HFFc6 (cell line): Measurements from ENCODE around the gene TADA2B. TPM values are rescaled to one million over a fixed set of nuclear protein-coding genes. Genes with fewer than 3 reads are reported as not detected.
A peak's percentile ranks its signal among the peaks of the same experiment; 100 is the strongest.

Experiments
- DNase-seq: peaks from one replicate; pipeline ENCODE4 v3.0.0-alpha.2; 2018
- H3K27ac Mint-ChIP-seq: 2 replicates; pipeline ENCODE4 v1.8.0; 2020; ENCODE audit warnings: mild to moderate bottlenecking, mixed read lengths
- H3K27me3 Mint-ChIP-seq: 2 replicates; pipeline ENCODE4 v1.8.0; 2021; ENCODE audit warnings: mild to moderate bottlenecking, moderate library complexity, mixed read lengths; ENCODE audit not compliant: insufficient read depth
- H3K36me3 Mint-ChIP-seq: 2 replicates; pipeline ENCODE4 v1.8.0; 2021; ENCODE audit warnings: low read depth, mixed read lengths
- H3K4me1 Mint-ChIP-seq: 2 replicates; pipeline ENCODE4 v1.8.0; 2020; ENCODE audit warnings: low read depth, mixed read lengths
- H3K4me3 Mint-ChIP-seq: 2 replicates; pipeline ENCODE4 v1.8.0; 2020; ENCODE audit warnings: mild to moderate bottlenecking, moderate library complexity, mixed read lengths
- H3K9me3 Mint-ChIP-seq: 2 replicates; pipeline ENCODE4 v1.8.0; 2020; ENCODE audit warnings: mild to moderate bottlenecking, mixed read lengths
- total RNA-seq, 6 experiments: library from RNA; stranded (reverse); fragmentation: NEBNext Ultra II Directional; extraction: Animal tissue kit (Norgen Biotek cat#: 25700); gene quantifications; 2 replicates in 1 of 6; 3 replicates in 5 of 6; pipeline ENCODE4 v1.2.3, GENCODE V29; 2021
- TF ChIP-seq, protein P1 (sequence below): fragments of 200-600 bp; sonication (generic); IDR thresholded peaks from 2 replicates; pipeline ENCODE4 v1.5.0; 2021; ENCODE audit warnings: antibody characterized with exemption, mild to moderate bottlenecking

TADA2B gene
- total RNA-seq, 6 experiments from 2014 or later: 15.5 to 19.9 (median 17.9) TPM

DNA sequence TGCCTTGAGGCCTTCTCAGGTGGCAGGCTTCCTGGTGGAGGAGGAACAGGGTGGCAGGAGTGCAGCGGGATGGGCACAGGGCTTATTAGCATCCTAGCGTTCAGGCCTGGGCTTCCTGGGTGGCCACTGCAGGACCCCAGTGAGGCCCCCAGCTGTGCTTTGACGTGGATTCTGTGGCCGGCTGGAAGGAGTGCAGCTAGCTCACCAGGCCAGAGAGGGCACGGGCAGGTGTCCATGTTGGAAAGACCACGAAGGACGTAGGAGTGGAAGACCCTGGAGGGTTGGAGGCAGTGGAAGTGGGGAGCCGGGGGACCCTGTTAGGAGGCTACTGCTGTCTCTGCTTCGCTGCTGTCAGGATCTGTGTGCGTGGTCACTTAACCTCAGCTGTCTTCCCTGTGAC is 13.3 kb upstream of the TADA2B start:
- peaks cover 26% of the 10 kb centered on the region; the same call in 1 of the 2 replicates for H3K36me3 Mint-ChIP-seq
- H3K4me1 Mint-ChIP-seq: peaks cover 15% of the 10 kb centered on the region
- H3K4me3 Mint-ChIP-seq: no peak overlapping the region
- TF ChIP-seq, protein P1, sequence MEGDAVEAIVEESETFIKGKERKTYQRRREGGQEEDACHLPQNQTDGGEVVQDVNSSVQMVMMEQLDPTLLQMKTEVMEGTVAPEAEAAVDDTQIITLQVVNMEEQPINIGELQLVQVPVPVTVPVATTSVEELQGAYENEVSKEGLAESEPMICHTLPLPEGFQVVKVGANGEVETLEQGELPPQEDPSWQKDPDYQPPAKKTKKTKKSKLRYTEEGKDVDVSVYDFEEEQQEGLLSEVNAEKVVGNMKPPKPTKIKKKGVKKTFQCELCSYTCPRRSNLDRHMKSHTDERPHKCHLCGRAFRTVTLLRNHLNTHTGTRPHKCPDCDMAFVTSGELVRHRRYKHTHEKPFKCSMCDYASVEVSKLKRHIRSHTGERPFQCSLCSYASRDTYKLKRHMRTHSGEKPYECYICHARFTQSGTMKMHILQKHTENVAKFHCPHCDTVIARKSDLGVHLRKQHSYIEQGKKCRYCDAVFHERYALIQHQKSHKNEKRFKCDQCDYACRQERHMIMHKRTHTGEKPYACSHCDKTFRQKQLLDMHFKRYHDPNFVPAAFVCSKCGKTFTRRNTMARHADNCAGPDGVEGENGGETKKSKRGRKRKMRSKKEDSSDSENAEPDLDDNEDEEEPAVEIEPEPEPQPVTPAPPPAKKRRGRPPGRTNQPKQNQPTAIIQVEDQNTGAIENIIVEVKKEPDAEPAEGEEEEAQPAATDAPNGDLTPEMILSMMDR: no peak
- H3K27me3 Mint-ChIP-seq: no peaks in the 10 kb centered on the region; the same call in 1 of the 2 replicates
- no peak overlapping the region for H3K27ac Mint-ChIP-seq
- H3K9me3 Mint-ChIP-seq: no peaks in the 10 kb centered on the region
- DNase-seq: no peak

DNA sequence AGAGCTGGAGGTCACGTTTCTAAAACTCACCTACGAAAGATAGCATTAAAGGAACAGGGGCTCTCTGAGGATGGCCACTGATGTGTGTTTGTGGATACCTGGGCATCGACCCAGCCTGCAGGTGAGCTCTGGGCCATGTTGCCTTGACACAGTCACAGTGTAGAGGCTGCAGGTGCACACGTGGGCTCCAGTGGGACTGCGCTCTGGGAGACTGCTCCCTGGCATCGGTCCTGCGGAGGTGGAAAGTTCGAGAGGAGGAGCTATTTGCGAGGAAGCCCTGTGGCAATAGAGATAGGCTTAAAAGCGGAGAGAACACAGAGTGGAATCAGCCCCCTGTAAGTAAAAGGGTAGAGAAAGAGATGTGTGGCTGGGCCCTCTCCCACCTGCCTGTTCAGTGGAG is 12.3 kb upstream of the TADA2B start:
- TF ChIP-seq, protein P1: no peak
- Mint-ChIP-seq H3K27ac (no peak overlapping the region), H3K27me3 (no peaks in the 10 kb centered on the region; the same call in 1 of the 2 replicates), H3K4me1 (peaks cover 21% of the 10 kb centered on the region), H3K9me3 (no peaks in the 10 kb centered on the region), H3K4me3 (no peak overlapping the region), H3K36me3 (peaks cover 26% of the 10 kb centered on the region; the same call in 1 of the 2 replicates)
- DNase-seq: no peak

DNA sequence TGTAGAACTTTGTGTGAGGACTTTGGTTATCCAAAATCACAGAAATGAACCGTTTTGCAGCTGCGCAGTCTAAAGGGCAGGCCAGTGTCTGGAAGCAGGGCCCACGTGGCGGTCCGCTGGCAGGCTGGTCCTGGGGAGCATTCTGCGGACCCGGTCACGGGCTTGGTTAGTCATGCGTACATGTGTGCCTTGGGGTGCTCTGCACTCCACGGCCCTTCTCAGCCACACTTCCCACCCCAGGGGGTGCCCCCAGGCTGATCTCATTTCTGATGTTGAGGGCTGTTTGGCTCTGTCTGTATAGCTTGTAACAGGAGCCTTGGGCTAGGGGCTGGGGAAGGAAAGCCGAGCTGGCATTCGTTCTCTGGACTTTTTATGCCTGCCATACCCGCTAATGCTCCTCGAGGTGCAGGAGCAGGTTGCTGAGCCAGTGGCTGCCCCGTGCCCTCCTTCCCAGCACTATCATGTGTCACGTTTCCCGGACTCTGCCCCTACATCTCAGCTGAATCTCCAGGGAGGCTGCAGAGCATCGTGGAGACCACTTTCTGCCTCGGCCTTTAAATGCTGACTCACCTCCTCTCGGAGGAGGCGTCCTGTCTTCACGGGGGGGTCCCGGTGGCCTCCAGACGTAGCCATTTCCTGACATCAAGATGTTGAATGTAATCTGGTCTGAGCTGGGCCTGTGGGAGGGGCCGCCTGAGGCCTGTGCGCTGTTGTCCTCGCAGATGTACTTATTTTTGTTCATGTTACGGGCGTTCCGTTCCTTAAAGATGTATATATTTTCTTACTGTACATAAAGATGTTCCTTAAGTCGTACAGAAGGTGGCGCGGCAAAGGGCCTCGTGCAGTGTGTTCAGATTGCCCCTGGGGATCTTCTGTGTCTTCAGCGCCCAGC is 11.4 kb upstream of the TADA2B start:
- no peaks in the 10 kb centered on the region for H3K9me3 Mint-ChIP-seq
- TF ChIP-seq, protein P1: no peak
- DNase-seq: no peak
- no peak overlapping the region for H3K4me3 Mint-ChIP-seq
- H3K4me1 Mint-ChIP-seq: peaks cover 31% of the 10 kb centered on the region
- H3K27ac Mint-ChIP-seq: no peak overlapping the region
- H3K27me3 Mint-ChIP-seq: no peaks in the 10 kb centered on the region; the same call in 1 of the 2 replicates
- peaks cover 19% of the 10 kb centered on the region; the same call in 1 of the 2 replicates for H3K36me3 Mint-ChIP-seq

DNA sequence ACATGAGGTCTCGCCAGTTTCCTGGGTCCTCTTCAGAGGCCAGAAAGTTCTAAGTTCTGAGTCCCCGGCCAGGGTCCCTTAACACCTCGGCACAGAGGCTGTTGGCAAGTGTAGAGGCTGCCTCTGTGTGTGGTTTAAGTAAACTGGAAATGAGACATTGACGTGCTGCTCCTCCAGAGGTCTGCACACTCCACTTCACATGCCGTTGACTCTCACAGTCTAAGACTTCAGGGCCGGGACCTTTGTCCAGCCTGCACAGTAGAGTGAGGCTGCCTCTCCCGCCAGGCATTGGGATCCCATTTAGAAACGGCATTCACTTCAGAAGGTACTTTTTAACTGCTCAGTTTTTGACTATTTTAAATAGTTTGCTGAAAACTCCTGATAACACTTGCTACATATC is 10.6 kb upstream of the TADA2B start:
- Mint-ChIP-seq H3K27ac (no peak overlapping the region), H3K4me1 (peaks cover 38% of the 10 kb centered on the region), H3K4me3 (no peak overlapping the region), H3K27me3 (no peaks in the 10 kb centered on the region; the same call in 1 of the 2 replicates), H3K9me3 (no peaks in the 10 kb centered on the region), H3K36me3 (peaks cover 19% of the 10 kb centered on the region; the same call in 1 of the 2 replicates)
- TF ChIP-seq, protein P1: no peak
- DNase-seq: no peak

DNA sequence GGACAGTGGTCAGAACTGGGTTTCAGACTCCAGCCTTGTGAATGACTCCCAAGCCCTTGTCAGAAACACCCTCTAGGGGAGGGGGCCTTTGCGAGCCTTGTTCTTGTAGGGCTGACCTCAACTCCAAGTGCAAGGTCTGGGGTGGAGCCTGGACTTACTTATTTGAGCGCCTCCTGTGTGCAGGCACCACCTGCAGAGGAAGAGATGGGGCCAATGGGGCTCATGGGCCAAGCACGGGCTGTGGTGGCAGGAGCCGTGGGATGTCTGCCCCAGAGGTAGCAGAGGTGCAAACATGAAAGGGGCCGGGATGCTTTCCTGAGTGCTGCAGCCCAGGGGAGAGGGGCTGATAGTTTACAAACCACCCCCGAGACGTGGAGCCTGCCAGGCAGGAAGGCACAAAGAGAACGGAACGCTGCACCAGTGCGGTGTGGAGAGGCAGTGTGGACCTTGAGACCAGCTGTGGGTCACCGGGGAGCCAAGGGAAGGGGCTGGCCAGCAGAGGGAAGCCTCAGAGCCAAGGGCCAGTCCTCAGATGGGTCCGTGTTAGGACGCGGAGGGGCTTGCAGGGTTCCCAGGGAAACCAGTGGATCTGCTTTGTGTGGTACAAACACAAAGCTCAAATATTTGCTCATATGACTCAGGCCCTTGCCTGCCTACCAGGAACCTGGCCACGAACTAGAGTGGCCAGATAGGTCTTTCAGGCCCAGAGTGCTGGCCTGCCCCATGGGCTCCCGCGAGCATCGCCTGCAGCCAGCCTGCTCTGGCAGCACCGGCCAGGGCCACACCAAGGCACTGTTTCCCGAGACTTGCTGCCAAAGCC is 8.7 kb upstream of the TADA2B start:
- Mint-ChIP-seq H3K9me3 (no peaks in the 10 kb centered on the region), H3K4me3 (no peak overlapping the region), H3K4me1 (peaks cover 30% of the 10 kb centered on the region), H3K36me3 (peaks cover 13% of the 10 kb centered on the region; the same call in 1 of the 2 replicates), H3K27ac (peak overlapping the region; percentile 55; the same call in 1 of the 2 replicates), H3K27me3 (peaks cover 2% of the 10 kb centered on the region)
- TF ChIP-seq, protein P1: no peak
- DNase-seq: peak; percentile 38
